ENCODE data around the gene RALGPS1. TPM values are rescaled to one million over a fixed set of nuclear protein-coding genes. Genes with fewer than 3 reads are reported as not detected.

The RALGPS1 gene
- polyA plus RNA-seq, 1 donor = 30.6 TPM

DNA sequence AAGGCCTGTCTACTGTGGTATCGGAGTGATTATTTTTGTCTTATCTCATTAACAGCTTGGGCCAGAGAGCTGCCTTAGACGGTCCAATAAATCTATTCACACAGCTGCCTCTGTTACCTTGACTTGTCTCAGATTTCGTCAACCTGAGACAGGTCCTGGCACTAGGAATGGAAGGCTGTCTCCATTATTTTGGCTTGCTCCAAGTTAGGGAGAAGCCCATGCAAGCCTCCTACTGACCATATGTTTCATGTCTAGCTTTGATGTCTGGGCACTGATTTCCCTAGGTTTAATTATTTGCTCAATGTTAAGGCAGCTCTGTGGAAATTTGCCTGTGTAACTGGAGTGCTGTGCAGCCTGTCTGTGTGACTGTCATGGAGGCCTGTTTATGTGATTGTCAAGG, 12.4 kb upstream of the RALGPS1 start:
- DNase-seq = peak; percentile 55

DNA sequence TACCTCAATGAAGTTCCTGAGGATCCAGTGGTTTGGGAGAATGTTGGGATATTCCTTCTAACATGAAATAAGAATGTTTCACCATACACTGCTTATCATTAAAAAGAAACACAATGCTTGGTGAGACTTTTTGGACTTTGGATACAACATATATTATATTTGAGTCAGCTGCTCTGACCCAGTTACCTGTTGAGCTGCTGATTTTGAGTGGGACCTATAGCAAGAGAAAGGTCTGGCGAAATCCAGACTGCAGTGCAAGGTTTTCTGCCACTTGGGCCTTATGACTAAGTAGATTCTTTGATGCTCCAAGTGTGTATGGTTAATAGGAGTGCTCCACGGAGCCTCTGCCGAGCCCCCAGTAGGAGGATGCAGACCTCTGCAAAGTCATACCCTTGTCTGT, 10.0 kb upstream of the RALGPS1 start:
- DNase-seq = no peak

GRCh38 chr9:126906091-126906490, 8.5 kb upstream of the RALGPS1 start:
- DNase-seq = no peak

- DNase-seq = no peak
These were observed 7.5 kb upstream of the RALGPS1 start for GRCh38 chr9:126907058-126907457.

DNA sequence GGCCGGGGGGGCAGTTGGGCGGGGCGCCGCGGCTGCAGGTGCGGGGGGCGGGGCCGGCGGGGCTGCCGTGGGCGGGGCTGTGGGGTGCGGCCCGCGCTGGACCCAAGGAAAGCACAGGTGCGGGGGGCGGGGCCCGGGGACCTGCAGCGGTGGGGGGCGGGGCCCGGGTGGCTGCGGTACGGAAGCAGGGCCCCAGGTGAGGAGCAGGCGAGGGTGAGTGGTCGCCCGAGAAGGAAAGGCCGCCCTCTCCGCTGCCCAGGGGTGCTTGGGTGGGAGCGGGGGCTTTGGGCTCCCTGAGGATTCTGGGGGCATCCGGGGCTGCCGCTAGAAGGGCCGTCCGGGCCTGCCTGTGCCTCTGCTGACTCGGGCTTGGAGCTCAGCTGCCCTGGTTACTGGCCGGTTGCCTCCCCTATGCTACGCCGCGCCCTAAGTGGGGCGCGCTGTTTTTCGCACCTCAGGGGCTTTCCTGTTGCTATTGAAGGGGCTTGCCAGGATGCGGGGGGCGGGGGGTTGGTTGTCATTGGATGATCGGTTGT, 767 bp downstream of the RALGPS1 start:
- DNase-seq = no peak

DNA sequence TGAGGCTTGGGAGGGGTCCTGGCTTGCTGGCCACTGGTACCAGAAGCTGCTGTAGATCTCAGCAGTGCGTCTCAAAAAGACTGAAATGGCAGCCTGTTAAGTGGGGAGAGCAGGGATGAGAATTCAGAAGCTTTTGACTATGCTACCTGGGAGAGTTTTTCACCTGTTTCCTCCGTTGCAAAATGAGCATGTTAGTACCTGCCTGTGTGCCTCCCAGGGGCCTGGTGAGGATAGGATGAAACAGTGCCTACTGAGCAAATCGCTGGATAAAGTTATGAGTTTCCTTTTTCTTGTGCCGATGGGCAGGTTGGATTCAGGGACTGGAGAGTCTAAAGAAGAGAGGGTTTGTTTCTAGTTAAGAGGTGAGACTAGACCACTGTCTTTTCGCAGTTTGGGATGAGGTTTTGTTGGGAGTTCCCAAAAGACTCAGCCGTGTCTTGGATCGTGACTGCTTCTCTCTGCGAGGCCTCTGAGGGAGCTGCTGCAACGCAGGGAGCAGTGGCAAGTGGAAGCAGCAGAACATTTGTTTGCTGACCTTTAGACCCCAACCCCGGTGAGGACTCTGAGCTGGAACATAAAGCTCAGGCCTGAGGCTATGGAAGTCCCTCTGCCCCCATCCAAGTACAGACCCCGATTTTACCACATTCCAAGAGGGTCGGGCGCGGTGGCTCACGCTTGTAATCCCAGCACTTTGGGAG, 1.4 kb downstream of the RALGPS1 start:
- DNase-seq = no peak

DNA sequence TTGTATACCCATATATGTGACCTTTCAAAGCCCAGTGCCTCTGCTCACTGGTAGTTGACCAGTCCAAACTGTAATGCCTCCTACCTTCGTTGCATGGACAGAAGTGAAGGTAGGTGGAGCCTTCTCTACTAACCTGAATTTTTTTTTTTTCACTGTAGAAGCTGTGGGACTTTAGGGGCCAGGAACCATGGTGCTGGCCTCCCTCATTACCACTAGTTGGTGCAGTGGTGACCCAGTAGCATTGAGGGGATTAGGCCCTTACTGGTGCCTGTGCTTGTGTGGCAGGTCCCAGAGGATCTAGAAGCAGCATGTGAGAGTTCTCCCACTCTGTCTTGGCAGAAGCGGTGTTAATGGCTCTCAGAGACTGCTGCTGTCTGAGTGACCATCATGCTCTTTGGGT, 2.3 kb downstream of the RALGPS1 start:
- no peak for DNase-seq

DNA sequence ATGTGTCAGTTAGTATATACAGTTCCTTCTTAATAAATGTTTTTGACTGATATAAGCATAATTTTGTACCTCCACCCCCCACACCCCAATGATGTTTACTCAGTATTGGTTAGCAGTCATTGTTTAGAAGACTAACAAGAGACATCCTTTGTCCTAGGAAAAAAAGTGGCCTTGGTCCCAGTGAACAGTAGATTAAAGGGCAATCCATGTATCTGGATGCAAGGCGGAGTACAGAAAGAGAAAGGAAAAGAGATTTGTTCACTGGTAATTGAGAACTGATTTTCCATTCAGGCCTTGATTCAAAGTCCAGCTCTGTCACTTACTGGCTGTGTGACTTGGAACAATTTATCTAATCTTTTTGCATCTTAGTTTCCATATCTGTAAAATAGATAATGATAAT, 4.6 kb downstream of the RALGPS1 start:
- no peak for DNase-seq

GRCh38 chr9:126925876-126926275, 11.3 kb downstream of the RALGPS1 start:
- no peak for DNase-seq

DNA sequence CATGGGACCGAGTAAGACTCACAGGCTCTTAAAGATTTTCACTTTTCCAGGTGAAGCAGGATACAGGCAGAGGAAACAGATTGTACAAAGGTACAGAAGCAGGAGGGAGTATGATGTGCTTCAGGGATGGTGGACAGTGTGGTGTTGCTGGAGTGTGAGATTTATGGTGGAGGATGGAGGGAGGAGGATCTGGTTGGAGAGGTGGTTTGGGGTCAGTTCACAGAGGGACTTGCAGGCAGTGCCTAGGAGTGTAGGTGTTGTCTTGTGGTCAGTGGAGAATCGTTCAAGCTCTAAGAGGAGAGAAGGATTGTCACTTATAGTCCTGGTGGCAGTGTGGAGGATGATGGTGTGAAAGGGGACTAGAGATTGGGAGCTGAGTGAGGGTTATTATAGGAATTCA, 11.8 kb downstream of the RALGPS1 start:
- DNase-seq = no peak

DNA sequence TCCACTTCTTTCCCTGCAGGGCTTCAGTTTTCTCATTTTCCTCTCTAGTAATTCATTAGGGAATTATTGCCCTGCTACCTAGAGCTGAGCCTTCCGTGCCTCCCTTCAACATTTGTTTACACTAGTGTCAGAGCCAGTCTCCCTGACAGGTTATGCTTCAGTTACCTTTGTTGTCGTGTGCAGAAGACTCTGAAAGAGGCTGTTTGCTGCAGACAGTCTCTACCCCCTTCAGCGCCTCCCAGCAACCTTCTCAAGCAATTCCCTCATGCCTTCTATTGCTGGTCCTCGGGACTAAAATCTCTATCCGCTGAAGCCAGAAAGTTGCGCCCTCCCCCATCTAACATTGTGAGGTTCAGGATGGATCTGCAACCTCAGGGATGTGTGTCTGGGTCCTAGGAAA, 12.8 kb downstream of the RALGPS1 start:
- peak; percentile 70 for DNase-seq

- DNase-seq = no peak
These were observed 18.3 kb downstream of the RALGPS1 start for GRCh38 chr9:126932871-126933321.

DNA sequence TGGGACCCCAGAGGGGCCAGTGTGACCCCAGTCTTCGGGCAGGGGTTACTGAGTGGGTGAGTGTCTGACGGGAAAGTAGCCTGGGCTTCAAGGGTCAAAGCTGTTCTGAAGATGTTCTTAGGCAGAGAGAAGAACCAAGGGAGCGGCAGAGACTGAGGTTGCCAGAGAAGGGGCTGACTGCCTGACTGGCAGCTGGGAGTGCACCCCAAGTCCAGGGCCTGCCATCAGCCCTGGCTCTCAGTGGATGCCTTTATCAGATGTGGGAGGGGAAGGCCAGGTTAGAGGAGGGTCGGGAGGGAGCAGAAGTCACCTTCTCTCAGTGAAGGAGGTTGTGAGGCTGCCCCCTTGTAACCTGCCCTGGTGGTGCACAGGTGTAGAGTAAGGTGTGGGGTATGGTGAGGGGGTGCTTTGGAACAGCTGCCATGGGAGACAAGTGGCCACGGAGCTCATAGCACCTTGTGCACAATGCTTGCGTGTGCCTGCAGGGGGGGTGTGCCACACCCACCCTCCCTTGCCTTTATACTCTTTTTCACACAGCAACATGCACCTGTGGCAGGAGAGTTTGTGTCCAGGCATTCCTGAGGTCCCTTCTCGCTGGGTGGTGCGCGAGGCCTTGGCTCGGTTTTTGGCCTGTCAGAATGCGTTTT, 18.9 kb downstream of the RALGPS1 start:
- no peak for DNase-seq

GRCh38 chr9:126934441-126934840, 19.9 kb downstream of the RALGPS1 start:
- DNase-seq = no peak

DNA sequence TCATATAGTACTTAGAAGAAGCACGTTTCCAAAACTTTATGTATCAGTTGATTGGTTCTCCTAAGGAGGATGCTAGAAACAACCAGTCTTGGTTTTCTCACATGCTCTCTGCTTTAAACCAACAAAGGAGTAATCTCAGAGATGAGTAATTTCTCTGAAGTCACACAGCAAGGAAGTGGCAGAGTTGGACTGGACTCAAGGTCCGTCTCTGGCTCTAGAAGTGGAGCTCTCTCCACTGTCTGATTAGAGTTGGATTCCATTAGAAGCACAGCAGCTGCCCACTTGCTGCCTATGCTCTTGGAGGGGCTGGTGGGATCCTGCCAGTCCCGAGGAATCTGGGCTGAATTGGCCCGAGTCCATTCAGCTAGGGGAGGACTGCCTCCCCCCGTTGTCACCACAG, 21.0 kb downstream of the RALGPS1 start:
- no peak for DNase-seq

DNA sequence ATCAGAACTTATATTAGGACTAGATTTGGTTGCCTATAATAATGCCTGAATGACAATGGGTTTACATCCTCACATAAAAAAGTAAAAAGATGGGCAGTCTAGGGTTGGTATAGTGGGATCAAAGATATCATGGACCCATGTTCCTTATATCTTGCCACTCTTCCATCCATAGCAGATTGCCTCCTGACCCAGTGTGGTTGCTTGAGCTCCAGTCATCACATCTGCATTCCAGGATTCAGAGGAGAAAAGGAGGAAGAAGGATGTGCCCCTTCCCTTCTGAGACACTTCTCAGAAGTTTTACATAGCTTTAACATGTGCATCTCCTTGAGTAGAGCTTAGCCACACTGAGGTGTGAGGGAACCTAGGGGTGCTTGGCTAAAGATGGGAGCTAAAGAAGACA, 22.9 kb downstream of the RALGPS1 start:
- no peak for DNase-seq

DNA sequence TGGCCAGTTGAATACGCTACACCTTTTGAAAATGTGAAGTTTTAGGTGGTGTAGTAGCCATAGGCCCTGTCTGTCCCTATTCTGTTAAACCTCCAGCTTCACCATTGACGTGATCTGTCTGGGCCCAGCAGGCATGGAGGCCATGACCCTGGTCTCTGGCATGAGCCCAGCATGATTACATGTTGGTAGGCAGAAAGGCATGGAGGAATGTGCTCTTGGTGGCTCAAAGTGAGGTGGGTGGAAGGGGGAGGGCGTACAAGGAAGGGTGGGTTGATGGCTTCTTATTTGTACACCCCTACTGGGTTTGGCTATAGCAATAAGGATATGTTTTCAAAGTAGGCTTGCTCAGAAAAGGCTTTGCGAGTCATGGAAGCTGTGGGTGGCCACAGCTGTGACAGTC, 23.7 kb downstream of the RALGPS1 start:
- DNase-seq = no peak

DNA sequence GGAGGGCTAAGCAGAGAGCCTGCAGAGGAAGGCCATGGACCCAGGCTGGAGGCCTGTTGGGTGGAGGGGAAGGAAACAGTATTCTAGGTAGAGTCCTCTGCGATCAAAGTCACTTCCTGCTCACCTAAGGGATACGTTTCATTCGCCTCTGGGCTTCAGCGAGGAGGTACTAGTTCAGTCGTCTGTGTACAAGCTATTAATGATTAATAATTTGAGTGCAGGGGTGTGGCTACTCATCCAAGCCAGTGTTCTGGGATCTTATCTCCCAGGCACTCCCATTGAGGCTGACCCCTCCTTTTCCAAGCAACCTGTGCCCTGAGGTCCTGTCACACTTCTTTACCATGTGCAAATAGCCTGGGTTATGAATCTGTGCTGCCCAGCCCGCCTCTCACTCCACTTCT, 25.2 kb downstream of the RALGPS1 start:
- DNase-seq = no peak

- DNase-seq = no peak
These were observed 27.8 kb downstream of the RALGPS1 start for GRCh38 chr9:126942399-126942798.

DNA sequence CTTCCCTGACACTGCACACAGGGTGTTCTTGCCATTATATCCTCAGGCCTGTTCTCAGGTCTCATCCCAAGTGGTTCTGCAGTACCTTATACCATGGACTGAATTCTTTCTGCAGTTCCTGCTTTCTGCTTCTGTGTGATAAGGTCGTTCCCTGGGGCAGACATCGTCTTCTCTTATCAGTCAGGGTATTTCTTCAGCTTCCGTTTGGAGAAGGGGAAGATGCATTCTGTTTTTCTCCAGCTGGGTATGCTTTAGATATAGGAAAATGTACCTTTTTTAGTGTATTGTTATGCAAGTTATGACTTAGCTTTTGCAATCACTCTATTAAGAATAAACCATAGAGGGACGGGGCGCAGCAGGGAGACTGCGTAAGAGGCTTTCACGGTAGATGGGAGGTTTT, 31.1 kb downstream of the RALGPS1 start:
- DNase-seq = no peak

GRCh38 chr9:126947529-126947928, 32.9 kb downstream of the RALGPS1 start:
- no peak for DNase-seq

DNA sequence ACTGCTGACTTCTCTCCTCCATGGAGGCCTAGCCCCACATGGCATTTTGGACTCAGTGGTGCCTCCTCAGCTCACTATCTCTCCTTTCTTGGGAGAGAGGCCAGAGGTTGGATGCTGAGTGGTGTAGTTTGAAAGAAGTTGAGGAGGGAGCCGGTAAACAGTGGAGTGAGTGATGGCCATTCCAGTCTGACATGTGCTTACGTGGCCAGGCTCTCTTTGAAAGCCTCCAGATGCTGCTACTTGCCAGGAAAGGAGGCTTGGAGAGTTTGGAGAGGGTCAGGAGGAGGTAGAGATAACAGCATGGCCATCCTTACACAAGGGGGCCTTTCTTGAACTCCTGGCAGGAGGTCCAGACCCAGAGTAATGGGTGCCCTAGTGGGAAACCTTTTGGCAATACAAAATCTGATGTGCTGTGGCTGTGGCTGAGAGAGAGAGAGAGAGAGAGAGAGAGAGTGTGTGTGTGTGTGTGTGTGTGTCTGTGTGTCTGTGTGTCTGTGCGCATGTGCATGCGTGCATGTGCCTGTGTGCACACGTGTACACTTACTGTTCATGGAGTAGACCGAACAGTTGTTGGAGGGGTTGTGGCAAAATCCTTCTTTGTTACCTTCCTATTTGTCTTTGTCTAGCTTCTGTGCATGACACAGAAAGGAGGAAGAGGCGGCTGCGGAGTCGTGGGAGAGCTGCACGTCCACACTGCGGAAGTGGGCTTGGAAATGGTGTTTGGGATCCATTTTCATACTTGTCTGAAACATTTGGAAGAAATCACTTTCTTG, 37.8 kb downstream of the RALGPS1 start:
- DNase-seq = no peak

Data from left kidney (tissue), 2 donors.